ENCODE data around the gene SEPTIN2. TPM values are rescaled to one million over a fixed set of nuclear protein-coding genes. Genes with fewer than 3 reads are reported as not detected.
A peak's percentile ranks its signal among the peaks of the same experiment; 100 is the strongest.

Gene SEPTIN2
- total RNA-seq, 2 donors from 2014 or later, result 226 to 271 TPM

DNA sequence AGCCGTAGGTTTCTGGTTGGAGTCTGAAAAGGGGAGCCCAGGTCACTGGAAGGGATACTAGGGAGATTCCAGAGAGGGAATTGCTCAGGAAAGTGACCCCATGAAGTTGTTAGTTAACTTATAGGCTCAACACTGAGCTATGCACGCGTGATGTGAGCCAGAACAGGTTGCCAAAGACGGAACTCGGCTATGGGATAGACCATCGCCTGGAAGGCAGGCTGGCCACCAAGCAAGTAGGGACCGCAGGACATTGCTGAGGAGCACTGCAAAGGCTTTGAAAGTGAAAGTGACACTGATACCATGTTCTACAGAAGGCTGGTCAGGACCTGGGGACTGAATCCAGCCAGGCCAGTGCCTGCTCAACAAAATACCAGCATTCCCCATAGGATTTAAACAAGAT, 47.7 kb downstream of the SEPTIN2 start:
- Histone ChIP-seq H3K9me3 (no peaks in the 10 kb centered on the region), H3K4me3 (no peak overlapping the region), H3K27me3 (no peaks in the 10 kb centered on the region), H3K36me3 (replicated peaks in 1 of 2; ENCODE audit: insufficient read depth in 1 of 2, low read depth in 2 of 2) (no peaks in the 10 kb centered on the region), H3K4me1 (peaks cover 44% of the 10 kb centered on the region), H3K27ac (peak overlapping the region in 3 of 4 donors; percentile 60 to 63 (median 61))
- DNase-seq, result peak in 1 of 4 donors; percentile 51
- 68 to 78% methylated on average over 7 of the region's 7 CpGs for WGBS, 2 donors
- peak; percentile 58 for ATAC-seq
- intact Hi-C loops (cut with DNase I), result no loop called here
- no peak for TF ChIP-seq POLR2A (IDR thresholded peaks at IDR 0.05)
- TF ChIP-seq, protein P1, sequence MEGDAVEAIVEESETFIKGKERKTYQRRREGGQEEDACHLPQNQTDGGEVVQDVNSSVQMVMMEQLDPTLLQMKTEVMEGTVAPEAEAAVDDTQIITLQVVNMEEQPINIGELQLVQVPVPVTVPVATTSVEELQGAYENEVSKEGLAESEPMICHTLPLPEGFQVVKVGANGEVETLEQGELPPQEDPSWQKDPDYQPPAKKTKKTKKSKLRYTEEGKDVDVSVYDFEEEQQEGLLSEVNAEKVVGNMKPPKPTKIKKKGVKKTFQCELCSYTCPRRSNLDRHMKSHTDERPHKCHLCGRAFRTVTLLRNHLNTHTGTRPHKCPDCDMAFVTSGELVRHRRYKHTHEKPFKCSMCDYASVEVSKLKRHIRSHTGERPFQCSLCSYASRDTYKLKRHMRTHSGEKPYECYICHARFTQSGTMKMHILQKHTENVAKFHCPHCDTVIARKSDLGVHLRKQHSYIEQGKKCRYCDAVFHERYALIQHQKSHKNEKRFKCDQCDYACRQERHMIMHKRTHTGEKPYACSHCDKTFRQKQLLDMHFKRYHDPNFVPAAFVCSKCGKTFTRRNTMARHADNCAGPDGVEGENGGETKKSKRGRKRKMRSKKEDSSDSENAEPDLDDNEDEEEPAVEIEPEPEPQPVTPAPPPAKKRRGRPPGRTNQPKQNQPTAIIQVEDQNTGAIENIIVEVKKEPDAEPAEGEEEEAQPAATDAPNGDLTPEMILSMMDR (IDR thresholded peaks at IDR 0.05), result no peak

- H3K9me3 ChIP-seq, result no peaks in the 10 kb centered on the region
- intact Hi-C loops (cut with DNase I), result no loop called here
- no peak overlapping the region for H3K4me3 ChIP-seq
- H3K27me3 ChIP-seq, result no peaks in the 10 kb centered on the region
- peak overlapping the region in 2 of 4 donors; percentile 60 to 61 for H3K27ac ChIP-seq
- 21 to 22% methylated on average over 2 of the region's 2 CpGs for WGBS, 2 donors
- DNase-seq (peak in 3 of 4 donors; percentile 36 to 61 (median 57)), ATAC-seq (peak; percentile 73)
- TF ChIP-seq, protein P1 (IDR thresholded peaks at IDR 0.05), result no peak
- TF ChIP-seq POLR2A (IDR thresholded peaks at IDR 0.05), result no peak
- no peaks in the 10 kb centered on the region for H3K36me3 ChIP-seq (replicated peaks in 1 of 2; ENCODE audit: insufficient read depth in 1 of 2, low read depth in 2 of 2)
- peaks cover 39% of the 10 kb centered on the region for H3K4me1 ChIP-seq
Measured at GRCh38 chr2:241364781-241365180, 49.1 kb downstream of the SEPTIN2 start.

- no peak overlapping the region for H3K4me3 ChIP-seq
- WGBS, 2 donors, result 89 to 93% methylated on average over 2 of the region's 2 CpGs
- H3K27ac ChIP-seq, result no peak overlapping the region
- H3K36me3 ChIP-seq (replicated peaks in 1 of 2; ENCODE audit: insufficient read depth in 1 of 2, low read depth in 2 of 2), result no peaks in the 10 kb centered on the region
- ATAC-seq, result no peak
- intact Hi-C loops (cut with DNase I), result no loop called here
- H3K4me1 ChIP-seq, result peaks cover 44% of the 10 kb centered on the region
- H3K27me3 ChIP-seq, result no peaks in the 10 kb centered on the region
- DNase-seq, result no peak
- no peaks in the 10 kb centered on the region for H3K9me3 ChIP-seq
- TF ChIP-seq, protein P1 (IDR thresholded peaks at IDR 0.05), result no peak
- no peak for TF ChIP-seq POLR2A (IDR thresholded peaks at IDR 0.05)
Measured at GRCh38 chr2:241366678-241367077, 51.0 kb downstream of the SEPTIN2 start.

DNA sequence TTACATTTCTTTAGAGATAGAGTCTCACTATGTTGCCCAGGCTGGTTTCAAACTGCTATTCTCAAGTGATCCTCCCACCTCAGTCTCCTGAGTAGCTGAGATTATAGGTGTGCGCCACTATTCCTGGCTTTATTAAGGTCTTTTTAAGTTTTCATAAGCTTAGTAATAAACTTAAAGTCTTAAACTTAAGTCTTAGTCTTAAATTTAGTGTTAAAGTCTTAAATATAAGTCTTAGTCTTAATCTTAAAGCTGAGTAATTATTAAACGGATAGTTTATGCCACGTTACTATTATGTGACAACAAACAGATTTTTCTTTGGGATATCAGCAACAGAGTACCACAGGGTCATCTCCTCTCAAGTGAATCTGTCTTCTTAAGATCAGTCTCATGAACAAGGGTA, 52.9 kb downstream of the SEPTIN2 start:
- H3K36me3 ChIP-seq (replicated peaks in 1 of 2; ENCODE audit: insufficient read depth in 1 of 2, low read depth in 2 of 2), result no peaks in the 10 kb centered on the region
- intact Hi-C loops (cut with DNase I), result no loop called here
- no peak overlapping the region for H3K4me3 ChIP-seq
- WGBS, 2 donors, result 80 to 83% methylated on average over 3 of the region's 3 CpGs
- DNase-seq (no peak), ATAC-seq (no peak)
- peaks cover 52% of the 10 kb centered on the region for H3K4me1 ChIP-seq
- TF ChIP-seq, protein P1 (IDR thresholded peaks at IDR 0.05), result no peak
- TF ChIP-seq POLR2A (IDR thresholded peaks at IDR 0.05), result no peak
- H3K27me3 ChIP-seq, result no peaks in the 10 kb centered on the region
- no peaks in the 10 kb centered on the region for H3K9me3 ChIP-seq
- no peak overlapping the region for H3K27ac ChIP-seq

- ATAC-seq (no peak), DNase-seq (no peak)
- 51 to 64% methylated on average over 11 of the region's 11 CpGs for WGBS, 2 donors
- H3K36me3 ChIP-seq (replicated peaks in 1 of 2; ENCODE audit: insufficient read depth in 1 of 2, low read depth in 2 of 2), result no peaks in the 10 kb centered on the region
- peak overlapping the region; percentile 9 to 87 (median 46) for H3K27ac ChIP-seq
- TF ChIP-seq, protein P1 (IDR thresholded peaks at IDR 0.05), result no peak
- TF ChIP-seq POLR2A (IDR thresholded peaks at IDR 0.05), result no peak
- intact Hi-C loops (cut with DNase I), result no loop called here
- H3K9me3 ChIP-seq, result no peaks in the 10 kb centered on the region
- H3K4me1 ChIP-seq, result peaks cover 50% of the 10 kb centered on the region
- H3K27me3 ChIP-seq, result no peaks in the 10 kb centered on the region
- H3K4me3 ChIP-seq, result no peak overlapping the region
Measured at GRCh38 chr2:241372361-241372992, 56.8 kb downstream of the SEPTIN2 start.
